ENCODE measurements around the gene TMEM256.

TMEM256 gene

DNA sequence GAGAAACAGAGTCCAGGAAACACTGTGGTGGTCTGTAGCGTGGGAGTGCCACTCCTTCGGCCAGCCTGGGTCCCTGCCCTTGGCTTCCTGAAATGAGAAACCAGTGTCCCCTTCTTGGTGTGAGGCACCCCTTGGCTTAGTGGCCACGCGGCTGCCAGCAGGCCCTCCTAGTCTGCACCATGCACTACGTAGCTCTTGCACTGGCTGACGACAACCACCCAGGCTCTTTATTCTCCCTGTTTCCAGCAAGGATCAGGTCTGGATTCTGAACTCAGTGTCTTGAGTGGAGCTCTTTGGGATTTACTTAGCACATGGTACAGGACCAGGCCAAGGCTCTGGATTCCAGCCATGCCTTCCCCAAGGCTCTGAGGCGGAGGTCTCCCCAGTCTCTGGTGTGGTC is 23.7 kb upstream of the TMEM256 start:
- no peak overlapping the region for H3K4me3 ChIP-seq (replicated peaks; ENCODE audit: insufficient read depth, low read length)
- no peak overlapping the region for H3K27ac ChIP-seq (replicated peaks)
- no peak for DNase-seq (ENCODE audit: low read depth in 1 of 2, low spot score in 1 of 2)
- no peaks in the 10 kb centered on the region for H3K27me3 ChIP-seq (ENCODE audit: insufficient read depth, poor library complexity, severe bottlenecking)
- no peak for TF ChIP-seq POLR2AphosphoS5 (IDR thresholded peaks at IDR 0.05; ENCODE audit: low read depth)
- no peak for TF ChIP-seq CTCF (IDR thresholded peaks at IDR 0.05; ENCODE audit: insufficient read depth, low read length)
- no peak for TF ChIP-seq GABPA (IDR thresholded peaks at IDR 0.05; ENCODE audit: low read depth)
- TF ChIP-seq SPI1 (IDR thresholded peaks at IDR 0.05; ENCODE audit: borderline replicate concordance, low read depth), result no peak
- no peak for TF ChIP-seq REST (IDR thresholded peaks at IDR 0.05; ENCODE audit: insufficient replicate concordance, low read depth)

DNA sequence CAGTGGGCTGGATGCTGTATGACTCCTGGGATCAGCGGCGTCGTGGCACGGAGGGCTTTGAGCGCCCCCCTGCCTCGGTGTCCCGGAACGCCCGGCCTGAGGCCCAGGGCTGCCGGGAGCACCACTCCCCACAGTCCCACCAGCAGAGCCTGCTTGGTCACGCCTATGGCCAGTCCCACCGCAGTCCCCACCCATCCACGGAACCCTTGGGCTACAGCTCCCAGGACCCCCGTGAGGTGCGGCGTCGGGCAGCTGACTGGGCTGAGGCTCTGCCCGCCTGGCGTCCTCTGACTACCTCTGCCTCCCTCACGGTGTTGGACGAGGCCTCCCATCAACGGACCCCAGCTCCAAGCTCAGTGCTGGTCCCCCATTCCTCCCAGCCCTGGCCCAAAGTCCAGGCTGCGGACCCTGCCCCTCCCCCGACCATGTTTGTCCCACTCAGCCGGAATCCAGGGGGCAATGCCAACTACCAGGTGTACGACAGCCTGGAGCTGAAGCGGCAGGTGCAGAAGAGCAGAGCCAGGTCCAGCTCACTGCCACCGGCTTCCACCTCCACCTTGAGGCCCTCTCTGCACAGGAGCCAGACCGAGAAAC is 23.1 kb upstream of the TMEM256 start:
- no peak for DNase-seq (ENCODE audit: low read depth in 1 of 2, low spot score in 1 of 2)
- Histone ChIP-seq H3K4me3 (replicated peaks; ENCODE audit: insufficient read depth, low read length) (no peak overlapping the region), H3K27ac (replicated peaks) (no peak overlapping the region), H3K27me3 (ENCODE audit: insufficient read depth, poor library complexity, severe bottlenecking) (no peaks in the 10 kb centered on the region)
- TF ChIP-seq SPI1 (IDR thresholded peaks at IDR 0.05; ENCODE audit: borderline replicate concordance, low read depth) (no peak), REST (IDR thresholded peaks at IDR 0.05; ENCODE audit: insufficient replicate concordance, low read depth) (no peak), GABPA (IDR thresholded peaks at IDR 0.05; ENCODE audit: low read depth) (no peak), POLR2AphosphoS5 (IDR thresholded peaks at IDR 0.05; ENCODE audit: low read depth) (no peak), CTCF (IDR thresholded peaks at IDR 0.05; ENCODE audit: insufficient read depth, low read length) (no peak)

GRCh38 chr17:7426203-7426863 is 22.4 kb upstream of the TMEM256 start:
- H3K27me3 ChIP-seq (ENCODE audit: insufficient read depth, poor library complexity, severe bottlenecking), result no peaks in the 10 kb centered on the region

More at GRCh38 chr17:7426203-7426863, 22.4 kb upstream of the TMEM256 start:
- no peak for DNase-seq (ENCODE audit: low read depth in 1 of 2, low spot score in 1 of 2)
- Histone ChIP-seq H3K27ac (replicated peaks) (no peak overlapping the region), H3K4me3 (replicated peaks; ENCODE audit: insufficient read depth, low read length) (no peak overlapping the region)
- TF ChIP-seq GABPA (IDR thresholded peaks at IDR 0.05; ENCODE audit: low read depth) (no peak), REST (IDR thresholded peaks at IDR 0.05; ENCODE audit: insufficient replicate concordance, low read depth) (no peak), CTCF (IDR thresholded peaks at IDR 0.05; ENCODE audit: insufficient read depth, low read length) (no peak), POLR2AphosphoS5 (IDR thresholded peaks at IDR 0.05; ENCODE audit: low read depth) (no peak), SPI1 (IDR thresholded peaks at IDR 0.05; ENCODE audit: borderline replicate concordance, low read depth) (no peak)
